Skeletal muscle tissue (tissue), 4 donors: ENCODE data around the gene ITPKA. TPM values are rescaled to one million over a fixed set of nuclear protein-coding genes. Genes with fewer than 3 reads are reported as not detected.

Experiments used
- H3K27ac ChIP-seq: one replicate; pipeline ENCODE4 v1.7.0; 2013; ENCODE audit warnings: mild to moderate bottlenecking, low read depth, low read length, inconsistent platforms
- H3K27me3 ChIP-seq, 3 donors: one replicate each; pipeline ENCODE4 v1.7.0; 2013; ENCODE audit warnings: low read length in 3 of 3; ENCODE audit not compliant: control insufficient read depth in 3 of 3, insufficient read depth in 3 of 3
- H3K36me3 ChIP-seq, 3 donors: one replicate each; pipeline ENCODE4 v1.7.0; 2013; ENCODE audit warnings: low read length in 3 of 3; ENCODE audit not compliant: control insufficient read depth in 3 of 3, insufficient read depth in 3 of 3
- H3K4me1 ChIP-seq, 3 donors: one replicate each; pipeline ENCODE4 v1.7.0; 2013; ENCODE audit warnings: low read length in 3 of 3, mild to moderate bottlenecking in 3 of 3; ENCODE audit not compliant: control insufficient read depth in 3 of 3, insufficient read depth in 3 of 3
- H3K4me3 ChIP-seq, 3 donors: one replicate each; pipeline ENCODE4 v1.7.0; 2013; ENCODE audit warnings: low read length in 3 of 3
- H3K9ac ChIP-seq, 3 donors: one replicate each; pipeline ENCODE4 v1.7.0; 2013; ENCODE audit warnings: low read length in 3 of 3, mild to moderate bottlenecking in 3 of 3, moderate library complexity in 2 of 3, low read depth in 1 of 3
- H3K9me3 ChIP-seq, 3 donors: one replicate each; pipeline ENCODE4 v1.7.0; 2013; ENCODE audit warnings: low read length in 3 of 3; ENCODE audit not compliant: control insufficient read depth in 3 of 3
- total RNA-seq: library from RNA; depleted of rRNA; stranded (reverse); fragments of >200 nt; gene quantifications from one replicate; pipeline ENCODE4 v1.2.3, GENCODE V29; 2014
- donor health status: Osteomylitis.

ITPKA gene
- total RNA-seq, 1 donor from 2014 or later = not detected

GRCh38 chr15:41474941-41475340, 18.7 kb upstream of the ITPKA start:
- Histone ChIP-seq H3K9ac (no peak overlapping the region), H3K4me1 (no peaks in the 10 kb centered on the region), H3K4me3 (no peak overlapping the region), H3K9me3 (no peaks in the 10 kb centered on the region), H3K27ac (no peak overlapping the region), H3K36me3 (peaks cover 59 to 76% (median 73%) of the 10 kb centered on the region in 3 donors), H3K27me3 (no peaks in the 10 kb centered on the region)

GRCh38 chr15:41476416-41477048, 17.1 kb upstream of the ITPKA start:
- Histone ChIP-seq H3K9ac (no peak overlapping the region), H3K36me3 (peaks cover 67 to 78% (median 75%) of the 10 kb centered on the region in 3 donors), H3K27ac (no peak overlapping the region)

GRCh38 chr15:41480396-41481140, 13.1 kb upstream of the ITPKA start:
- Histone ChIP-seq H3K4me1 (no peaks in the 10 kb centered on the region), H3K9ac (no peak overlapping the region), H3K36me3 (peaks cover 53 to 68% (median 67%) of the 10 kb centered on the region in 3 donors), H3K27ac (no peak overlapping the region), H3K4me3 (no peak overlapping the region), H3K27me3 (no peaks in the 10 kb centered on the region), H3K9me3 (no peaks in the 10 kb centered on the region)

More at GRCh38 chr15:41476416-41477048, 17.1 kb upstream of the ITPKA start:
- Histone ChIP-seq H3K9me3 (no peaks in the 10 kb centered on the region), H3K4me1 (no peaks in the 10 kb centered on the region), H3K4me3 (no peak overlapping the region), H3K27me3 (no peaks in the 10 kb centered on the region)

GRCh38 chr15:41482110-41482877, 11.4 kb upstream of the ITPKA start:
- no peak overlapping the region for H3K4me3 ChIP-seq
- H3K9me3 ChIP-seq = no peaks in the 10 kb centered on the region
- H3K27ac ChIP-seq = no peak overlapping the region
- H3K9ac ChIP-seq = no peak overlapping the region
- H3K4me1 ChIP-seq = no peaks in the 10 kb centered on the region
- peaks cover 0 to 6% (median 3%) of the 10 kb centered on the region in 3 donors for H3K27me3 ChIP-seq
- peaks cover 35 to 51% (median 49%) of the 10 kb centered on the region in 3 donors for H3K36me3 ChIP-seq

- Histone ChIP-seq H3K36me3 (peaks cover 30 to 46% (median 45%) of the 10 kb centered on the region in 3 donors), H3K9ac (no peak overlapping the region)
Measured at GRCh38 chr15:41483115-41483514, 10.6 kb upstream of the ITPKA start.

GRCh38 chr15:41483519-41483918, 10.2 kb upstream of the ITPKA start:
- H3K27ac ChIP-seq = no peak overlapping the region
- H3K36me3 ChIP-seq = peaks cover 30 to 43% (median 42%) of the 10 kb centered on the region in 3 donors
- H3K27me3 ChIP-seq = peaks cover 8 to 18% (median 9%) of the 10 kb centered on the region in 3 donors
- H3K4me1 ChIP-seq = no peaks in the 10 kb centered on the region
- no peak overlapping the region for H3K4me3 ChIP-seq
- no peak overlapping the region for H3K9ac ChIP-seq
- no peaks in the 10 kb centered on the region for H3K9me3 ChIP-seq

More at GRCh38 chr15:41483115-41483514, 10.6 kb upstream of the ITPKA start:
- H3K4me3 ChIP-seq = no peak overlapping the region
- peaks cover 7 to 15% (median 7%) of the 10 kb centered on the region in 3 donors for H3K27me3 ChIP-seq
- H3K9me3 ChIP-seq = no peaks in the 10 kb centered on the region
- H3K4me1 ChIP-seq = no peaks in the 10 kb centered on the region
- H3K27ac ChIP-seq = no peak overlapping the region

GRCh38 chr15:41484937-41485625, 8.6 kb upstream of the ITPKA start:
- no peaks in the 10 kb centered on the region for H3K4me1 ChIP-seq
- H3K27ac ChIP-seq = no peak overlapping the region

GRCh38 chr15:41486286-41486685, 7.4 kb upstream of the ITPKA start:
- Histone ChIP-seq H3K4me1 (peaks cover 0 to 3% (median 3%) of the 10 kb centered on the region in 3 donors), H3K9ac (no peak overlapping the region)

More at GRCh38 chr15:41484937-41485625, 8.6 kb upstream of the ITPKA start:
- Histone ChIP-seq H3K4me3 (no peak overlapping the region), H3K36me3 (peaks cover 16 to 27% (median 27%) of the 10 kb centered on the region in 3 donors), H3K9ac (no peak overlapping the region), H3K9me3 (no peaks in the 10 kb centered on the region), H3K27me3 (peaks cover 8 to 31% (median 17%) of the 10 kb centered on the region in 3 donors)

GRCh38 chr15:41487381-41487780, 6.3 kb upstream of the ITPKA start:
- Histone ChIP-seq H3K9ac (no peak overlapping the region), H3K27ac (no peak overlapping the region), H3K4me1 (peaks cover 2 to 6% (median 6%) of the 10 kb centered on the region in 3 donors), H3K36me3 (peaks cover 4 to 7% (median 6%) of the 10 kb centered on the region in 3 donors), H3K4me3 (no peak overlapping the region), H3K9me3 (no peaks in the 10 kb centered on the region), H3K27me3 (peaks cover 24 to 51% (median 35%) of the 10 kb centered on the region in 3 donors)

More at GRCh38 chr15:41486286-41486685, 7.4 kb upstream of the ITPKA start:
- Histone ChIP-seq H3K27me3 (peaks cover 16 to 40% (median 27%) of the 10 kb centered on the region in 3 donors), H3K4me3 (no peak overlapping the region), H3K27ac (no peak overlapping the region), H3K36me3 (peaks cover 7 to 16% (median 15%) of the 10 kb centered on the region in 3 donors), H3K9me3 (no peaks in the 10 kb centered on the region)
